Activated T-helper 17 cell treated with anti-CD3 and anti-CD28 coated beads, Interleukin-2, amount 50 U/mL, for 72 hours (primary cell): Measurements from ENCODE around the gene PLXNB2. TPM values are rescaled to one million over a fixed set of nuclear protein-coding genes. Genes with fewer than 3 reads are reported as not detected.

Source experiments
- ATAC-seq: fragments of 150-1000 bp; cut with Tn5 transposase; replicated peaks from 2 replicates; pipeline ENCODE4 v1.10.0; 2021; ENCODE audit warnings: mild to moderate bottlenecking, moderate library complexity
- H3K27ac Mint-ChIP-seq: one replicate; pipeline ENCODE4 v1.8.0; 2022; ENCODE audit warnings: mixed read lengths
- H3K27me3 Mint-ChIP-seq: one replicate; pipeline ENCODE4 v1.8.0; 2022; ENCODE audit warnings: mixed read lengths
- H3K36me3 Mint-ChIP-seq: one replicate; pipeline ENCODE4 v1.8.0; 2022; ENCODE audit warnings: low read depth, mild to moderate bottlenecking, mixed read lengths
- H3K4me1 Mint-ChIP-seq: one replicate; pipeline ENCODE4 v1.8.0; 2022; ENCODE audit warnings: mixed read lengths
- H3K4me3 Mint-ChIP-seq: one replicate; pipeline ENCODE4 v1.8.0; 2022; ENCODE audit warnings: mild to moderate bottlenecking, mixed read lengths
- H3K9me3 Mint-ChIP-seq: one replicate; pipeline ENCODE4 v1.8.0; 2022; ENCODE audit warnings: mixed read lengths
- total RNA-seq, 2 donors: library from RNA; stranded (reverse); gene quantifications; one replicate each; pipeline ENCODE4 v1.2.3, GENCODE V29; 2022

The PLXNB2 gene
- total RNA-seq, 2 donors from 2014 or later, result 29.1 to 30.4 TPM

DNA sequence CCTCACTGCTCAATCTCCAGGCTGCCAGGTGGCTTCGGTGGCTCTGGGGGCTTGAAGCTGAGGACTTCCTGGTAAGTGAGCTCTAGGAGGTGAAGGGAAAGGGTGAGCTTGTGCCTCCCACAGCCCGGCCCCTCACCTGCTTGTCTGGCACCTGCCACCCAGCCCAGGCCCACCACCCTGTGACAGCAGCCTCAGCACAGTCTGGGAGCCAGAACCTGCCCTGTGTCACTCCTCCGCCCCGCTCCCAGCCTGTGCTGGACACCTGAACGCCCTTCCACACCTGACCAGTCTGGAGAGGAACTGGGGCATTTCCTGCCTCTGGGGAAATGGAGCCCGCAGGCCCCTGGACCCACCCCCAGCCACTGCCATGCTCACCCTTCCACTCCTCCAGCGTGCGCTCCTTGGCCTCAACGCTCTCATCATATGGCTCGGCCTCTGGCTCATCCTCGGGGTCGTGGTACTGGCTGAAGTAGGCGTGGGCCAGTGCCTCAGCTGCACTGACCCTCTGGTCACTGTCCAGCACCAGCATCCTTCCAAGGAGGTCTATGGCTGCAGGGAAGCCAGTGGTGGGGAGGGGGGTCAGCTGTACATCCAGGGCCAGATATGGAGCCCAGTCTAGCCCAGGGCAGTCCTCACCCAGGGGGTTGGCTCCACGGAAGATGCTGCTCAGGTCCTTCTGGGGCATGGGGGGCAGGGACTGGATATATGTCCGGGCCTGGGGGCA lies 42.3 kb downstream of the PLXNB2 start:
- no peaks in the 10 kb centered on the region for H3K36me3 Mint-ChIP-seq
- H3K4me3 Mint-ChIP-seq, result no peak overlapping the region
- H3K4me1 Mint-ChIP-seq, result no peaks in the 10 kb centered on the region
- H3K27ac Mint-ChIP-seq, result no peak overlapping the region
- ATAC-seq, result no peak
- H3K9me3 Mint-ChIP-seq, result no peaks in the 10 kb centered on the region
- H3K27me3 Mint-ChIP-seq, result peaks cover 5% of the 10 kb centered on the region

DNA sequence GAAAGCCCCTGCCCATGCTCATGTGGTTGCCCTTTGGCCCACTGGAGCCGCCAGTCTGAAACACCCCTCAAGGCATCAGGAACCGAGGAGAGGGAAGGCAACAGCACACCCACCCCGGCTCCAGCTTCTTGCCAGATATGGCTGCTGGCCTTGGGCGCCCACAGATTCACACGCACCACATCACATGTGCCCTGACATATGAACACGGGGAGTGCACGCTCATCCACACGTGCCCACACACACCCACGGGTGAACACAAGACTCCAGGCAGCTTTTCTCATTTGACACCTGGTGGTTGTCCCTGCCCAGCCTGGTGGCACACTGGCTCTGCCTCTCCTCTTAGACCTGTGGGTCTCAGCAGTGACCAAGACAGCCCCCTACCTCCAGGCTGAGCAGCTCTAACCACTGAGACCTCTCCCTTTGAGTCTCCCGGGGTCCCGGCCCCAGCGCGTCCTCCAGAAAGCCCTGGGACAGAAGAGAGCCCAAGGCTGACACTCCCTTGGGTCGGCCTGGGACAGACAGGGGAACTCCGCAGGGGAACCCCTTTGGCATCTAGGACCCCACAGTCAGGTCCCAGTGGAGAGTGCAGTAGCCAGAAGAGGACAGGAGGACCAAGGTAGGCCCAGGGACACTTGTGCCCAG lies 43.2 kb downstream of the PLXNB2 start:
- ATAC-seq, result no peak
- H3K4me1 Mint-ChIP-seq, result no peaks in the 10 kb centered on the region
- no peak overlapping the region for H3K4me3 Mint-ChIP-seq
- no peak overlapping the region for H3K27ac Mint-ChIP-seq
- H3K27me3 Mint-ChIP-seq, result peaks cover 5% of the 10 kb centered on the region
- H3K36me3 Mint-ChIP-seq, result no peaks in the 10 kb centered on the region
- no peaks in the 10 kb centered on the region for H3K9me3 Mint-ChIP-seq

DNA sequence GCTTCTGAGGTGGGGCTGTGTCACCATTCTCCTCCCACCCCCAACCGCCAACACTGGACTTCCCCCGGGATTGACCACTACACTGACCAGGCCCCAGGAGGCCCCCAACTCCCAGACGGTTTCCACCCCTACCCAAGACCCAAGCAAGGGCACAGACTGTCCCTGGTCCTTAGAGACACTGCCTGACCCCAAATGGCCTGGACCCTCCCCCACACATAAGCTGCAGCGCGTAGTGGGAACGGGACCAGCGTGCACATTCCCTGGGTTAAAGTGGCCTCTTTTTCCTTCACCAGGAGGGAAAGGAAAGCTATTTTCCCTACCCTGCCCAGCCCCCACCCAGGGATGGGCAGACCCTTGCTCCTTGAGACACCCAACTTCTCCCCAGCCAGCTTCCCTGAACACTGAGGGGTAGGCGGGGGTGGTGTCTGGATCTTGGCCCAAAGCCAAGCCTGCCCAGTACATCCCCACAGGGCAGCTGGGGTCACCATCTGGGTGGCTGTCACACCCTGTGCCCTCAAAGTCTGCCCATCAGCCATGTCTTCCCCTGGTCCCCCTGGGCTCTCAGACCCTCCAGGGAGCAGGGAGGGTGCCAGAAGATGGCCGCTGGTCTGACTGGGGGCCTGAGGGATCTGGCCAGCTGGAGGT lies 44.4 kb downstream of the PLXNB2 start:
- Mint-ChIP-seq H3K27me3 (peaks cover 10% of the 10 kb centered on the region), H3K4me1 (no peaks in the 10 kb centered on the region), H3K4me3 (no peak overlapping the region), H3K27ac (no peak overlapping the region), H3K9me3 (no peaks in the 10 kb centered on the region), H3K36me3 (no peaks in the 10 kb centered on the region)
- ATAC-seq, result no peak

DNA sequence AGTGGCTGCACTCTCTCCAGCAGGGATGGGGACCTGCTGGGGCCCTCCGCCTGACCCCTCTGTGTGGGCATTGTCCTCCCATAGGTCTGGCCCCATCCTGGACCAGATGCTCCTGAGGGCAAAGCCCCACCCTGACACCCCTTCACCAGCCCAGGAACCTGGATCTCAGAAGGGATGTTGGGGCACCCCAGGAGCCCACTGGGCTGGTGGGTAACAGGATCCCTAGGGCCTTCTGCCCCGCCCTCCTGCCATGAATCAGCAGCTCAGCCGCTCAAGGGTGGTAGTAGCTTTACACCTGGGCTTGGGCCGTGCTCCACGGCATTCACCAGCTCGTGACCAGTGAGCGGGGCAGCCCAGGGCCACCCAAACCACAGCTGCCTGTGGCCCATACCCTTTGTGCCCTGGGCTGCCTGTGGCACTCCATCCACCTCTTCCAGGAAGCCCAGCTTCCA lies 45.0 kb downstream of the PLXNB2 start:
- Mint-ChIP-seq H3K4me3 (peak overlapping the region; percentile 69), H3K9me3 (no peaks in the 10 kb centered on the region), H3K36me3 (no peaks in the 10 kb centered on the region), H3K27ac (no peak overlapping the region), H3K4me1 (no peaks in the 10 kb centered on the region), H3K27me3 (peaks cover 10% of the 10 kb centered on the region)
- no peak for ATAC-seq

DNA sequence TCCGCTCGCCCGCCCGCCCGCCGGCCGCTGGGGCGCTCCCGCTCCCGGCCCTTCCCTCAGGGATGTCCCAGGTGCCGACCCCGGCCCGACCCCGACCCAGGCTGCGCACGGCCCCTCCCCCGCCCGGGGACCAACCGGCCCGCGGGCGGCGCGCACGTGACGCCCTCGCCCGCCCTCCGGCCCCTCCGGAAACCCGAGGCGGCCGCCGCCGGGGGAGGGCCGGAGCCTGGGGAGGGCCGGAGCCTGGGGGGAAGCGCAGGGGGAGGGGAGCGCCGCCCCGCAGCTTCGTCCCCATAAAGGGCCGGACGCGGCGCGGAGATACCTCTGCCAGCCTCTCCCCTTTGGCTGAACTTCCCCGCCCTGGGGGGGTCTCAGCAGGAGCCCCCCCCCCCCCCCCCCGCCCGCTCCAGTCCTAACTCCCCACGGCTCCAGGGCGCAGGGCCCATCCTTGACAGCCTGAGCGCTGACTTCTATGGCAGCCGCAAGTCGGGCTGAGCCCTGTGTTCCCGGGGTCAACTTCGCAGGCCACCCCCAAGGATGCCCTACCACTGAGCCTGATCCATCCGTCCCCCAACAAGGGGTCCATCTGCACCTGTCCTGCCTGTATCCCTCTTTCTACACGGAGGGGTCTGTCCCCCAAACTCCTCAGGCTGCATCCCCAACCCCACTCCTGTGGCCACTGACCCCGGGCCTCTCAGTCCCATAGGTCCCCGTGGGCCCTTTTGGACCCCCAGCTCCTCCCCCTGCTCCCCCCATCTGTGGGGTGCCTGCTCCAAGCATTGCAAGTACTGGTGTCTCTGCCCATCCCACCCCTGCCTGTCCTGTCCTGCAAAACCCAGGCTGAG lies 45.6 kb downstream of the PLXNB2 start, which contains the start of gene MAPK12:
Gene MAPK12 (minus strand): TSS at position 69 of the 845 bp plus-strand sequence. CDS start 174 bp downstream, outside the sequence.
- H3K4me3 Mint-ChIP-seq, result peak within 1 kb of the TSS; percentile 69
- peak; percentile 25 for ATAC-seq
- no peaks in the 10 kb centered on the region for H3K9me3 Mint-ChIP-seq
- H3K4me1 Mint-ChIP-seq, result no peaks in the 10 kb centered on the region
- H3K27ac Mint-ChIP-seq, result no peak within 1 kb of the TSS
- peaks cover 10% of the 10 kb centered on the region for H3K27me3 Mint-ChIP-seq
- no peaks in the 10 kb centered on the region for H3K36me3 Mint-ChIP-seq

DNA sequence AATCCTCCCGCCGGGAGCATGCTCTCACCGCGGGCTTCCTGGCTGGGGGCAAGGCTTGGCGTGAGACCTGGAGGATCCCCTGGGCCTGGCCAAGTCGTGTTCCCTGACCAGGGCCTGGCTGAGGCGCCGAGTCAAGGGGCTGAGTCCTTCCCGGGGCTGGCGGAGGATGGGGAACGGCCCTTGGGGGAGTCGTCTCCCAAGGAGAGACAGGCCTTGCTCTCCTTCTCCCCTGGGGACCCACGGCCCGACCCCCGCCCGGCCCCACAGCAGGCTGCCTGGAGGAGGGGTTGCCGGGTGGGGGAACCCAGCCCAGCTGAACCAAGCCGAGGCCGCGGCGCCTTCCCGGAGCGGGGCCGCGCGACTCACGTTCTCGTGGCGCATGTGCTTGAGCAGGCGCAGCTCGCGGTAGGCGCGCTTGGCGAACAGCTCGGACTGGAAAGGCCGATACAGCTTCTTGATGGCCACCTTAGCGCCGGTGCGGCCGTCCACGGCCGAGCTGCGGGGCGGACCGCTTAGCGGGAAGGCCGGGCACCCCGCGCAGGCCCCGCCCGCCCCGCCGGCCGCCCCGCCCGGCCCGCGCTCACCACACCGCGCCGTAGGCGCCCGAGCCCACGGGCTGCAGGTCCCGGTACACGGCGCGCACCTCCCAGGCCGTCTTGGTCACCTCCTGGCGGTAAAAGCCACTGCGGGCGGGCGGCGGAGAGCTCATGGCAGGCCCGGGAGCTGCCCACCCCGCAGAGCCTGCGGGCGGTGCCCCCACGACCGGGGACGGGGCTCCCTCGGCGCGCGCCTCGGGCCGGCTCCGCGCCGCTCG lies 46.4 kb downstream of the PLXNB2 start:
- Mint-ChIP-seq H3K9me3 (no peaks in the 10 kb centered on the region), H3K36me3 (no peaks in the 10 kb centered on the region), H3K4me3 (no peak overlapping the region), H3K27me3 (peaks cover 10% of the 10 kb centered on the region), H3K27ac (no peak overlapping the region), H3K4me1 (no peaks in the 10 kb centered on the region)
- peak; percentile 41 for ATAC-seq

DNA sequence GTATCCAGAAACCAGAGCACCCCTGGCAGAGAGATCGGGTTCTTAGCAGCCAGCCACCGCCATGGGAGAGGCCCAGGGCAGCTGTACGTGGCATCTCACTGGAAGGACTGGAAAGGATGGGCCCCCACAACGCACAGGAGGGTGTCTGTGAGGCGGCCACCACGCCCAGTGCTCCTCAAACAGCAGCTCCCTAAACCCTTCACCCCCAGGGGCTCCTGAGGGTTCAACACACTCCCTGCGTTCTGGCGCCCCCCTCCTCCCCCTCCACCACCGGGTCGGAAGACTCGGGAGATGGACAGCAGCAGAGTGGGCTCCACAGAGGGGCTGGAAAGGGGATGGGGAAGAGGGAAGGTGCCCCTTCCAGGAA lies 47.0 kb downstream of the PLXNB2 start:
- Mint-ChIP-seq H3K36me3 (no peaks in the 10 kb centered on the region), H3K4me3 (no peak overlapping the region), H3K9me3 (no peaks in the 10 kb centered on the region), H3K27me3 (peaks cover 10% of the 10 kb centered on the region), H3K27ac (no peak overlapping the region), H3K4me1 (no peaks in the 10 kb centered on the region)
- ATAC-seq, result no peak

DNA sequence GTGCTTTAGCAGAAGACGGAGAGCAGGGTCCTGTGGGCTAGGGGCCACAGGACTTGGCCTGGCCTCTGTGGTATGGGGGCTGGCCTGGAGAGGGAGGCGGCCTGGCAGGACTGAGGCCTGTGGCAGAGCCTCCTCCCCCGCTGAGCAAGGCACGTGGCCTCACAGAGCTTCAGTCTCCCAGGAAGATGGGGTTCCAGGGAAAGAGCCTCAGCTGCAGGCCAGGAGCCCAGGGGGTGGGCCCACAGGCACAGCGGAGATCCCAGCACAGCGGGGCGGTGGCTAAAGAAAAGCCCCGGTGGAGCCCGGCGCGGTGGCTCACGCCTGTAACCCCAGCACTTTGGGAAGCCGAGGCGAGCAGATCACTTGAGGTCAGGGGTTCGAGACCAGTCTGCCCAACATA lies 48.1 kb downstream of the PLXNB2 start:
- no peak overlapping the region for H3K4me3 Mint-ChIP-seq
- H3K27ac Mint-ChIP-seq, result no peak overlapping the region
- peaks cover 10% of the 10 kb centered on the region for H3K27me3 Mint-ChIP-seq
- H3K4me1 Mint-ChIP-seq, result no peaks in the 10 kb centered on the region
- H3K36me3 Mint-ChIP-seq, result no peaks in the 10 kb centered on the region
- ATAC-seq, result no peak
- H3K9me3 Mint-ChIP-seq, result no peaks in the 10 kb centered on the region

DNA sequence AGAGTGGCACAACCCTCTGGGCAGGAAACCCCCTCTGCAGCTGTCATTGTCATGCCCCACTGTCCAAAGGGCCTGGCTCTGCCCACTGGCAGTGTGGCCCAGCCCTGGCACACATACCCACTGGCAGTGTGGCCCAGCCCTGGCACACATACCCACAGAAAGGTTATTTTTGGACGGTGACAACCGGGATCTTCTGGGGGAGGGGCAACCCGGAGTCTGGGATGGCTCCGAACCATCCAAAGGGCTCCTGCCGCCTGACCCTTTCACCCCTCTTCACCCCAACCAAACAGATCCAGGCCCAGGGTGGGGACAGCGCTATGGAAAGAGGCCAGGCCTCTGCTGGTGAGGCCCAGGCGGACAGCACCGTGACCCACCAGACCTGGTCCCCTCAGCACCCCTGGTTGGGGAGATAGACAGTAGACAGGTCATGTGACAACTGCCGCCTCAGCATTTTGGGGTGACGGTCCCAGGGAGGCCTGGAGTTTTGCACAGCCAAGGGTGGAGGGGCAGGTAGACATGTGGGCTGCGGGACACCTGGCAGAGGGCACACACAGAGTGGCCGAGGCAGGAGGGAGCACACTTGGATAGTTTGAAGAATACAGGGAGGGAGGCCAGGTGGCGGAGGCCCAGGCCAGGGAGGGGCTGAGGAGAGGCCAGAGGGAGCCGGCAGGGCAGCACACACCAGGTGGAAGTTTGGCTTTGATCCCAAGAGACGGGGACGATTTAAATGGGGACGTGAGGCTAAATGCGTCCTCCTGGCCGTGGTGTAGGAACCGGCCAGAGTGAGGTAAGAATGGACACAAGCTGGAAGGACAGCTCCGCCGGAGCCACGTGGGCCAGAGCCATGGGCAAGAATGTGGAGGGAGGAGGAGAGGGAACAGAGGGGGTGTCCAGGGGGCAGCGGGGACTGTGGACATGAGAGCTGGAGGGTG lies 48.8 kb downstream of the PLXNB2 start:
- Mint-ChIP-seq H3K4me3 (no peak overlapping the region), H3K27ac (no peak overlapping the region), H3K27me3 (peaks cover 10% of the 10 kb centered on the region), H3K4me1 (no peaks in the 10 kb centered on the region), H3K9me3 (no peaks in the 10 kb centered on the region), H3K36me3 (no peaks in the 10 kb centered on the region)
- no peak for ATAC-seq

DNA sequence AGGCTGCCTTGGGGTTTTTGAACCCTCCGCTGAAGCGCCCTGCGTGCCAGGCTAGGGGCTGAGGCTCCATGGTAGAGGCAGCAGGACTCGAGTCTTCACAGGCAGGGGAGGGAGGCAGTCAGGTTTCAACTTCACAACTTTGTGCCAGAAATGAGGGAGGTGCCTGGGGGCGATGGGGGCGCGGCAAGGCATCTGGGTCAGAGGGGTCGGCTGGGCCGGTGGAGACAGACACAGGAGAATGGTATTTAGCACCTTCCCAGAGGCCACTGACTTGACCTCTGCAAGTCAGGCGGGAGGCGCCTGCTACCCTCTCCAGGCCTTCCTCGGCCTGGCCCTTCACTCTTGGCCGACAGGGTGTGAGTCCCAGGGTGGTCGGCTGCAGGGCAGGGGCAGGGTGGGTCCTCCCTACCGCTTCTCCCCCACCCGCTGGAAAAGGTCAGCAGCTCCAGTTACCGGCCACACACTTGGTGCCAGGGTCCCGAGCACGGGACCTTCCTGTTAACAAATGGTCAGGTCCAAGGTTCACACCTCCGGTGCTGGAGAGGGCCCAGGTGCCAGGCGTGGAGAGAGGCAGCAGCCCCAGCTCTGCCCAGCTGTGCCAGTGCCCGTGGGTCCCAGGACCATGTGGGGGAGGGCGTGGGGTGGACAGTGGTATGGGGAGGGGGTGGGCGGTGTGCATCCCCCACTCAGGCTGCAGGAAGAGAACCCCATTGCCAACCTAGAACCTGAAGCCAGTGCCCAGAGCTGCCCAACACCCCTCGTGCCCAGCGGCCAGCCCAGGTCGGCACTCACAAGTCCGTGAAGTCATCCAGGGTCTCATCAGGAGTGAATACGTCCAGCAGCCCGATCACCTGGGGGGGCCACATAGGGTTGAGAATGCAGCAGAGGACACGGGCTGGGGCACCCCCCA lies 49.7 kb downstream of the PLXNB2 start:
- H3K27me3 Mint-ChIP-seq, result peaks cover 10% of the 10 kb centered on the region
- H3K4me3 Mint-ChIP-seq, result no peak overlapping the region
- H3K4me1 Mint-ChIP-seq, result no peaks in the 10 kb centered on the region
- ATAC-seq, result no peak
- H3K27ac Mint-ChIP-seq, result no peak overlapping the region
- no peaks in the 10 kb centered on the region for H3K36me3 Mint-ChIP-seq
- no peaks in the 10 kb centered on the region for H3K9me3 Mint-ChIP-seq

DNA sequence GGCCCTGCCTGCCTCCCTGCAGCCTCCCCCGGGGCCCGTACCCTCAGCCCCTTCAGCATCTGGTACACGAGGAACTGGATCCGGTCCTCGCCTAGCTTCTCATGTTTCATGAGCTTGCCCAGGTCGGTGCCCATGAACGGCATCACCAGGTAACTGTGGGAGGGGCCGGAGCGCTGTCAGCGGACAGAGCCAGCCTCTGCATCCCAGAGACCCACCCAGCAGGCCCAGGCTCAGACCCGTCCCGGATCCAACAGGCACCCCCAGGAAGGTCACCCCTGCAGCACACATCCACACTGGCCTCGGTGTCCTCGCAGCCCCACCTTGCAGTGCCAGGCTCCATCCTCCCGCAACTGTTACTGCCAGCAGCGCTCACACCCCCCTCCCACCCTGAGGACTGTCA lies 50.4 kb downstream of the PLXNB2 start:
- Mint-ChIP-seq H3K4me1 (no peaks in the 10 kb centered on the region), H3K36me3 (no peaks in the 10 kb centered on the region), H3K9me3 (no peaks in the 10 kb centered on the region), H3K27ac (no peak overlapping the region), H3K27me3 (peaks cover 6% of the 10 kb centered on the region), H3K4me3 (no peak overlapping the region)
- ATAC-seq, result no peak

DNA sequence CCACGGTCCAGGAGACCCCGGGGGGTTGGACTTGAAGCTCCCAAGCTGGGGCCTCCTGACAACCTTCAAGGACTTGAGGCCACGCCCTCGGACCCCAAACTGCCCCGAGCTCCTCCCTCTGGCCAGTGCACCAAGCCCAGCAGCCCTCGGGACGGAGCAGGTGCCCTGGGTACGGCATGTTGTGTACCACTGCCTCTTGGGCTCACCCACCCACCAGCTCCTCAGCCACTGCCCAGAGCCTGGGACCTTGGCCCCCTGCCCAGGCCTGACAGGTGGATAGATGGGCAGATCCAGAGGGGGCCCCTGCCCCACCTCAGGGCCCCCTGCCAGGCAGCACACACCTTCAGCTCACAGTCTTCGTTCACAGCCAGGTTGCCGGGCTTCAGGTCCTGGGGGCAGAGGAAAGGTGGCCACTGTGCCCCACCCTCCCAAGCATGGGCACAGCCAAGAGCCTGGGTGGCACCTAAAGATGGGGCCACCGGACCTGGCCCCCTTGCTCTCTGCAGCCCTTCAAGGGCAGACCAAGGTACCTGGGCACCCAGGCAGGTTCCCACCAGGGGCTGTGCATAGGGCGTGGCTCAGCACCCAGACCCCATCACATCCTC lies 51.1 kb downstream of the PLXNB2 start:
- Mint-ChIP-seq H3K27ac (no peak overlapping the region), H3K36me3 (no peaks in the 10 kb centered on the region), H3K4me3 (no peak overlapping the region), H3K27me3 (peaks cover 5% of the 10 kb centered on the region), H3K4me1 (no peaks in the 10 kb centered on the region), H3K9me3 (no peaks in the 10 kb centered on the region)
- no peak for ATAC-seq
